HepG2 (cell line): ENCODE data around the gene UNC93A. TPM values are rescaled to one million over a fixed set of nuclear protein-coding genes. Genes with fewer than 3 reads are reported as not detected.

ENCODE experiments used
- BHLHE40 ChIP-seq: IDR thresholded peaks from 2 replicates; pipeline ENCODE4 v1.6.1; 2011; ENCODE audit warnings: low read length, improper control_type of control experiment
- CREBL2 ChIP-seq: sonication (generic); formaldehyde crosslinking; IDR thresholded peaks from 2 replicates; pipeline ENCODE4 v1.8.1; 2023; ENCODE audit warnings: missing genetic modification reagents, mild to moderate bottlenecking, borderline replicate concordance
- CREM ChIP-seq, 2 experiments: sonication (generic) in 1 of 2; formaldehyde crosslinking in 1 of 2; IDR thresholded peaks; 2 replicates each; pipeline versions ENCODE4 v1.4.0 to v1.6.1; 2016 to 2020; ENCODE audit warnings: antibody characterized with exemption in 1 of 2, mild to moderate bottlenecking in 1 of 2, missing genetic modification reagents in 1 of 2
- ESRRA ChIP-seq: sonication (generic); formaldehyde crosslinking; IDR thresholded peaks from 2 replicates; pipeline ENCODE4 v1.5.1; 2020; ENCODE audit warnings: mild to moderate bottlenecking, low read depth, missing genetic modification reagents
- ETS1 ChIP-seq: sonication (generic); formaldehyde crosslinking; IDR thresholded peaks from 2 replicates; pipeline ENCODE4 v1.4.0; 2020; ENCODE audit warnings: missing genetic modification reagents
- KDM5B ChIP-seq: sonication (generic); formaldehyde crosslinking; IDR thresholded peaks from 2 replicates; pipeline ENCODE4 v1.4.0; 2020; ENCODE audit warnings: missing genetic modification reagents, mild to moderate bottlenecking, borderline replicate concordance
- RBM39 ChIP-seq: fragments of 200-400 bp; formaldehyde crosslinking; IDR thresholded peaks from one replicate; pipeline ENCODE4 v1.6.1; 2018; ENCODE audit warnings: antibody characterized with exemption, mild to moderate bottlenecking, low read depth, low read length; ENCODE audit not compliant: poor library complexity, severe bottlenecking
- THRA ChIP-seq: sonication (generic); formaldehyde crosslinking; IDR thresholded peaks from 2 replicates; pipeline ENCODE4 v1.4.0; 2020; ENCODE audit warnings: missing genetic modification reagents, borderline replicate concordance
- ZMYM2 ChIP-seq: sonication (generic); formaldehyde crosslinking; IDR thresholded peaks from 2 replicates; pipeline ENCODE4 v1.8.0; 2022; ENCODE audit warnings: mild to moderate bottlenecking, missing genetic modification reagents
- ZNF407 ChIP-seq: sonication (generic); formaldehyde crosslinking; IDR thresholded peaks from one replicate; pipeline ENCODE4 v1.5.1; 2020; ENCODE audit warnings: mild to moderate bottlenecking, missing genetic modification reagents; ENCODE audit errors: not compliant biosample characterization
- ZNF552 ChIP-seq: sonication (generic); formaldehyde crosslinking; IDR thresholded peaks from 2 replicates; pipeline ENCODE4 v1.9.0; 2022; ENCODE audit warnings: missing genetic modification reagents, mild to moderate bottlenecking, borderline replicate concordance
- ZNF704 ChIP-seq: sonication (generic); formaldehyde crosslinking; IDR thresholded peaks from 2 replicates; pipeline ENCODE4 v1.8.1; 2023; ENCODE audit warnings: mild to moderate bottlenecking, inconsistent platforms, moderate library complexity, missing genetic modification reagents, borderline replicate concordance
- polyA plus RNA-seq, 8 experiments: library from polyadenylated mRNA; depleted of rRNA in 3 of 8; stranded (reverse) in 7 of 8; unstranded in 1 of 8; fragments of >200 nt; fragmentation: Illumina TruSeq in 4 of 8; extraction: Trizol in 4 of 8; gene quantifications; 2 replicates each; pipeline versions ENCODE4 v1.2.1 to v1.2.3, GENCODE V29; 2011 to 2016; ENCODE audit warnings: low read depth in 4 of 8, missing spikeins in 1 of 8, mixed read lengths in 1 of 8; ENCODE audit not compliant: insufficient read depth in 1 of 8
- total RNA-seq, 5 experiments: library from RNA; depleted of rRNA; stranded (reverse); fragments of >200 nt; fragmentation: Illumina TruSeq; extraction: Trizol; gene quantifications; 2 replicates each; pipeline ENCODE4 v1.2.3, GENCODE V29; 2016; ENCODE audit warnings: low read depth in 1 of 5

UNC93A gene
- total and polyA plus RNA-seq, 2 of the 13 experiments (the other 11 are each of a cell fraction or from before 2014, with no cell fraction given) = 11.0 to 42.7 TPM

- TF ChIP-seq ZNF407 (CRISPR knock-in tag) (no peak), BHLHE40 (peak; percentile 96), ESRRA (peak; percentile 90), ZNF704 (CRISPR knock-in tag) (0 out of 2 replicates have a peak, but pooled peaks have one; percentile 34), CREBL2 (no peak), CREM (IDR thresholded peaks at IDR 0.05) (peak; percentile 98), CREM (CRISPR knock-in tag; IDR thresholded peaks at IDR 0.05) (no peak), KDM5B (no peak), ETS1 (CRISPR knock-in tag) (no peak), THRA (CRISPR knock-in tag) (peak; percentile 99), ZNF552 (CRISPR knock-in tag) (no peak), ZMYM2 (CRISPR knock-in tag) (0 out of 2 replicates have a peak, but pooled peaks have one; percentile 56), RBM39 (no peak)
These were observed 50.8 kb downstream of the UNC93A start (continued) for GRCh38 chr6:167341665-167342655.
